Measurements from ENCODE around the gene GBA2.

DNA sequence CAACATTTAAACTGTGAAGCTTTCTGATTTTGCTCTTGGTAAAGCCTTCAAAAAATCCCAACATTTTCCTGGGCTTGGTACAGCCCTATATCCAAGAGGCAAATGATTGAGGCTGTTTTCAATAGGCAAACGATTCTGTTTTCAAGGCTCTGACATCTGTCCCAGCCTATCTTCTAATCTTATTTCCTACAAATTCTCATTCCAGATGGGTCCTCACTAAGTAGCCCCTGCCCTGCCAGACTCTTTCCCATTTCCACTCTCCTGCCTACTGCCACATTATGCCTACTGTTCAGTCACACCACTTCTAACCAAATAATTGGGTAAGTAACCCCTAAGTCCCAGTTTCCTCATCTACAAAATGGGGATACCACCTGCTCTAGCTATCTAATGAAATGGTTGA, 3.5 kb downstream of the GBA2 start:
- TF ChIP-seq EZH2 (IDR thresholded peaks at IDR 0.05; ENCODE audit: borderline replicate concordance, low read length): no peak
- TF ChIP-seq CTCF (conservative IDR thresholded peaks at IDR 0.05 in 1 of 2, IDR thresholded peaks at IDR 0.05 in 1 of 2; ENCODE audit: extremely low read depth in 1 of 2, insufficient read depth in 1 of 2, low read depth in 1 of 2, low read length in 2 of 2): no peak

Data from mammary epithelial cell (primary cell).